Right lobe of liver (tissue), 6 donors: Measurements from ENCODE around the gene TNFAIP1. TPM values are rescaled to one million over a fixed set of nuclear protein-coding genes. Genes with fewer than 3 reads are reported as not detected.

Experiments
- ATAC-seq, 4 donors: fragments of 200-7000 bp; cut with Tn5 transposase; one replicate each; pipeline ENCODE4 v1.9.1; 2020; ENCODE audit warnings: mild to moderate bottlenecking in 4 of 4, moderate library complexity in 4 of 4
- DNase-seq, 3 donors: peaks; one replicate each; pipeline ENCODE4 v3.0.0-alpha.2; 2020
- H3K27ac ChIP-seq, 3 donors: fragments of 200-600 bp; one replicate each; pipeline ENCODE4 v1.8.0; 2022
- H3K27me3 ChIP-seq, 2 donors: fragments of 200-600 bp; one replicate each; pipeline ENCODE4 v1.8.0; 2022
- H3K36me3 ChIP-seq, 4 donors: fragments of 200-600 bp; sonication (generic) in 1 of 4; one replicate each; pipeline versions ENCODE4 v1.5.1 to v1.8.0; 2017 to 2022; ENCODE audit warnings: control low read depth in 1 of 4
- H3K4me1 ChIP-seq, 4 donors: fragments of 200-600 bp; sonication (generic) in 1 of 4; one replicate each; pipeline versions ENCODE4 v1.5.1 to v1.8.0; 2017 to 2022; ENCODE audit warnings: control low read depth in 1 of 4
- H3K4me3 ChIP-seq, 3 donors: fragments of 200-600 bp; one replicate each; pipeline ENCODE4 v1.8.0; 2022
- H3K9me3 ChIP-seq, 4 donors: fragments of 200-600 bp; sonication (generic) in 1 of 4; one replicate each; pipeline versions ENCODE4 v1.5.1 to v1.8.0; 2017 to 2022; ENCODE audit warnings: control low read depth in 1 of 4
- POLR2A ChIP-seq: fragments of 450-650 bp; IDR thresholded peaks from one replicate; pipeline ENCODE4 v1.6.1; 2017; ENCODE audit warnings: antibody characterized with exemption, mild to moderate bottlenecking
- WGBS: methylation state at CpG from one replicate; pipeline ENCODE4 v1.1.6; 2018; ENCODE audit warnings: low coverage, low lambda C conversion rate; ENCODE audit not compliant: insufficient coverage; ENCODE audit errors: missing lambda C conversion rate; 5-methylcytosine and 5-hydroxymethylcytosine counted together
- intact Hi-C, 2 donors: fragments of 100-400 bp; cut with DNase I; formaldehyde crosslinking; loops; one replicate each; pipeline versions ENCODE4 v1.11.2 to v1.14.1; 2022
- total RNA-seq, 6 experiments: library from RNA; depleted of rRNA in 2 of 6; stranded (reverse); fragments of >200 nt in 2 of 6; fragmentation: NEBNext Ultra II Directional in 3 of 6; extraction: Animal tissue kit (Norgen Biotek cat#: 25700) in 3 of 6; gene quantifications; one replicate each; pipeline versions ENCODE4 v1.1.0 to v1.2.4, GENCODE V29; 2016 to 2023
- TF ChIP-seq, protein P1 (sequence below), 4 donors: fragments of 200-600 bp in 3 of 4; fragments of 450-650 bp in 1 of 4; IDR thresholded peaks; one replicate each; pipeline versions ENCODE4 v1.5.1 to v1.8.0; 2016 to 2022; ENCODE audit warnings: antibody characterized with exemption in 4 of 4, mild to moderate bottlenecking in 2 of 4
- donor health status: DM: no; HTN: yes; CAD: no.
- donor health status: DM: no; HTN: no; CAD: no.
- donor health status: DM: no; HTN: no; CAD: no.
- donor health status: DM: no; HTN: yes; CAD: no.
- donor health status: DM: no; HTN: yes; CAD: no.

Gene TNFAIP1
- total RNA-seq, 6 experiments from 2014 or later, result 32.3 to 87.6 (median 38.2) TPM

DNA sequence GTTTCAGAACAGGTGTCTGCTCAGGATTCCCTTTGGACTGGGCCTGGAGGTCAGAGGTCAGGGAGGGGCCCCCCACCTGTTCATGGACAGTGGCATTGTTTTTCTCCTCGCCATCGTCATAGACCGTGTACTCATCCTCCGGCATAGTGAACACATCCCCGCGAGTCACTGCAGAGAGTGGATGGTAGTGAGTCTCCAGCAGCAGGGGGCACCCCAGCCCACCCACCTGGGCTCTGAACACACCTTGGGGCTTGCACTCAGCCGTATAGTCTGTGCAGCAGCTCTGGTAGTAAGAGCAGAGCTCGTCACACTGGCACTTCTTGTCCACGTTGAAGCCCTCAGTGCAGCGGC is 34.1 kb downstream of the TNFAIP1 start:
- Histone ChIP-seq H3K4me3 (peak overlapping the region; percentile 63 to 92 (median 88)), H3K36me3 (peaks cover 0 to 27% (median 10%) of the 10 kb centered on the region in 4 donors), H3K9me3 (no peaks in the 10 kb centered on the region), H3K27me3 (no peaks in the 10 kb centered on the region), H3K27ac (peak overlapping the region; percentile 70 to 92 (median 85)), H3K4me1 (peaks cover 0 to 22% (median 2%) of the 10 kb centered on the region in 4 donors)
- ATAC-seq (peak; percentile 0 to 4 (median 2)), DNase-seq (peak in 2 of 3 donors; percentile 54 to 66)
- intact Hi-C loops, result no loop called here
- no peak for TF ChIP-seq POLR2A
- TF ChIP-seq, protein P1, sequence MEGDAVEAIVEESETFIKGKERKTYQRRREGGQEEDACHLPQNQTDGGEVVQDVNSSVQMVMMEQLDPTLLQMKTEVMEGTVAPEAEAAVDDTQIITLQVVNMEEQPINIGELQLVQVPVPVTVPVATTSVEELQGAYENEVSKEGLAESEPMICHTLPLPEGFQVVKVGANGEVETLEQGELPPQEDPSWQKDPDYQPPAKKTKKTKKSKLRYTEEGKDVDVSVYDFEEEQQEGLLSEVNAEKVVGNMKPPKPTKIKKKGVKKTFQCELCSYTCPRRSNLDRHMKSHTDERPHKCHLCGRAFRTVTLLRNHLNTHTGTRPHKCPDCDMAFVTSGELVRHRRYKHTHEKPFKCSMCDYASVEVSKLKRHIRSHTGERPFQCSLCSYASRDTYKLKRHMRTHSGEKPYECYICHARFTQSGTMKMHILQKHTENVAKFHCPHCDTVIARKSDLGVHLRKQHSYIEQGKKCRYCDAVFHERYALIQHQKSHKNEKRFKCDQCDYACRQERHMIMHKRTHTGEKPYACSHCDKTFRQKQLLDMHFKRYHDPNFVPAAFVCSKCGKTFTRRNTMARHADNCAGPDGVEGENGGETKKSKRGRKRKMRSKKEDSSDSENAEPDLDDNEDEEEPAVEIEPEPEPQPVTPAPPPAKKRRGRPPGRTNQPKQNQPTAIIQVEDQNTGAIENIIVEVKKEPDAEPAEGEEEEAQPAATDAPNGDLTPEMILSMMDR (IDR thresholded peaks at IDR 0.05), result peak in 2 of 4 donors; percentile 2 to 19
- no CpG with 5 or more reads among the region's 10 CpGs for WGBS

DNA sequence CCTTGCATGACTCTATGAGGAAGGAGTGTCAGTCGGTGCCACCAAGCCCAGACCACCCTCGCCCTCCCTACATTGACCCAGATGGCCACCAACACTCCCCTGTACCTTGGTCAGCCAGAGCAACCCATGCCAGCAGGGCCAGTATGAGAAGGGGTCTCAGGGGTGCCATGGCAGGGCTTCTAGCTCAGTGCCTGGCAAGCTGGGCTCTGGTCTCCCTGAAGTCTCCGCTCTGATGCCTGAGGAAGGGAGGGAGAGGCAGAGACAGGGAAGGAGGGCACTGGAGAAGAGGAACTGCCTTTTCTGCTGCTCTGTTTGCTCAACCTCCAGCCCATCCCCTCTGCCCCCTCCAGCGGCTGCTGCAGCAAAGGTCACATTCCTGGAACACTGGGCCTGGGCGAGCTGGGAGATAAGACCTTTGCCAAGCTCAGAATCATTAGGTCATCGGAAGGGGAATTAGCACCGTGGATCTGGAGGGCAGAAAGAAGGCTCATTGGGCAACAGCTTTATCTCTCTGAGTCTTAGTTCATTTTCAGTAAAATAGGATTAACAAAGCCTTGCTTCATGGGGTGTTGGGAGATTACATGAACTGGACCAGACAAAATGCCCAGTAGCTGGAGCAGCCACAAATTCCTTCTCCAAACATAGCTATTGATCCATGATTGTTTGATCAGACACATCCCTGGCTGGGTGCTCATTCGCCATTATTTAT is 34.6 kb downstream of the TNFAIP1 start, which contains the start of gene VTN:
VTN (minus strand) TSS at position 273 of the 709 bp plus-strand sequence; CDS start at position 169, 104 bp downstream.
- TF ChIP-seq, protein P1 (IDR thresholded peaks at IDR 0.05), result peak in 1 of 4 donors; percentile 5
- TF ChIP-seq POLR2A, result peak; percentile 63
- Histone ChIP-seq H3K9me3 (no peaks in the 10 kb centered on the region), H3K27me3 (no peaks in the 10 kb centered on the region), H3K27ac (peak within 1 kb of the TSS; percentile 70 to 92 (median 85)), H3K4me3 (peak within 1 kb of the TSS; percentile 63 to 92 (median 88)), H3K4me1 (peaks cover 0 to 22% (median 2%) of the 10 kb centered on the region in 4 donors), H3K36me3 (peaks cover 0 to 27% (median 10%) of the 10 kb centered on the region in 4 donors)
- intact Hi-C loops, result no loop called here
- ATAC-seq, result peak; percentile 62 to 71 (median 65)
- DNase-seq, result peak; percentile 89 to 94 (median 93)
- 4% methylated on average over 5 of the region's 8 CpGs for WGBS

DNA sequence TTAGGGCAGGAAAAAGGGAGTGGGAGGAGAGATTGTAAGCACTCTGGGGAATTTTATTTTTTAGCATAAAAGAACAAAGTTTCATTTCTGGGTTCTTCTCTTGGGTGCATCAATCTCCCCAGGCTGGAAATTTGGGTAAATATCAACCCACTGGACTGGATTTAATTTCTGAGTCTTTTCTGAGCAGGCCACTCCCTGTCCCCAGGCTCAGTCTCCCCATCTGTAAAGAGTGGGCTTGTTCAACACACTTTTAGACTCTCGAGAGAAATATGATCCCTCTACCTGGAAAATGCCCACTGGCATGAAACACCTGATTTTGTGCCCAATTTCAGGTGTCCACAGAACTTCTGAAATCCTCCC is 35.2 kb downstream of the TNFAIP1 start:
- intact Hi-C loops, result no loop called here
- TF ChIP-seq, protein P1 (IDR thresholded peaks at IDR 0.05), result no peak
- no peak for TF ChIP-seq POLR2A
- WGBS, result 25% methylated on average over 1 of the region's 1 CpG

DNA sequence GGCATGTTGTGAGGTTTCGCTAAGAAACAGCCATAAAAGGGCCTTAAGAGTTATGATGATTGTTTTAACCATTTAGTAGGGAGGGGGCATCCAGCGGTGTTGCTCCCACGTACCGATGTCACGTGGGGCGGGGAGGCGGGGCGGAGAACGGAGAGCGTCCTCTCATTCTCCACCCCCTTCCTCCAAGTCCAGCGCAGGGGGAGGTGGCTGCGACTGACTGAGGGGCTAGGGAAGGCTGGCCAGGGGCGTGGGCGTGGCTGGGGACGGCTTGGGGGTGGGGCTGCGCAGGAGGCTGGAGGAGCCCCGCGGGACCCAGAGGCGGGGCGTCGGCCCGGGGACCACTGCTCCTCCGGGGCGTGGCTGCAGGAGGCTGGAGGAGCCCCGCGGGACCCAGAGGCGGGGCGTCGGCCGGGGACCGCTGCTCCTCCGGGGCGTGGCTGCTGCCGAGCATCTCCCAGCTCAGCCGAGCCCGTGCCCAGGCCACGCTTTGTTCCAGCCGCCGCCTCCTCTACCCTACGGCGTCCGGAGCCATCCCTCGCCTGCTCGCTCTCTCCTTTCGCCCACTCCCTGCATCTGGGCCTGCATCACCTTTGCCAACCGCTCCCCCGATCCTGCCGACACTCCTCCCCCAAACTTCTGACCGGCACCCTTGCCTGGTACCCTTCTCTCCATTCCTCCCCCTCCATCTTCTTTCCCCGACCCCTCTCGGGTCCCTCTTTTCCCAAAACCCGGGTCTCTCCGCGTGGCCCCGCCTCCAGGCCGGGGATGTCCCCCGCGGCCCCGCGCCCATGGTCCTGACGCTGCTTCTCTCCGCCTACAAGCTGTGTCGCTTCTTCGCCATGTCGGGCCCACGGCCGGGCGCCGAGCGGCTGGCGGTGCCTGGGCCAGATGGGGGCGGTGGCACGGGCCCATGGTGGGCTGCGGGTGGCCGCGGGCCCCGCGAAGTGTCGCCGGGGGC is 36.0 kb downstream of the TNFAIP1 start, which contains the start of gene SARM1:
SARM1 (plus strand) TSS at position 450 of the 958 bp plus-strand sequence; CDS start at position 789, 339 bp downstream.
- Histone ChIP-seq H3K27me3 (no peaks in the 10 kb centered on the region), H3K27ac (peak within 1 kb of the TSS; percentile 14 to 92 (median 85)), H3K36me3 (peaks cover 0 to 27% (median 10%) of the 10 kb centered on the region in 4 donors), H3K4me1 (peaks cover 0 to 17% (median 2%) of the 10 kb centered on the region in 4 donors), H3K9me3 (no peaks in the 10 kb centered on the region), H3K4me3 (peak within 1 kb of the TSS; percentile 11 to 92 (median 47))
- WGBS, result 9% methylated on average over 58 of the region's 80 CpGs
- TF ChIP-seq, protein P1 (IDR thresholded peaks at IDR 0.05), result no peak
- TF ChIP-seq POLR2A, result no peak
- ATAC-seq, result peak; percentile 64 to 86 (median 68)
- DNase-seq, result peak; percentile 94 to 95 (median 95)
- intact Hi-C loops, result no loop called here

More for the DNA sequence above, 35.2 kb downstream of the TNFAIP1 start:
- H3K4me1 ChIP-seq, result peaks cover 0 to 22% (median 2%) of the 10 kb centered on the region in 4 donors
- DNase-seq (no peak), ATAC-seq (peak in 1 of 4 donors; percentile 0)
- peaks cover 0 to 27% (median 10%) of the 10 kb centered on the region in 4 donors for H3K36me3 ChIP-seq
- H3K9me3 ChIP-seq, result no peaks in the 10 kb centered on the region
- no peaks in the 10 kb centered on the region for H3K27me3 ChIP-seq
- peak overlapping the region; percentile 14 to 92 (median 85) for H3K27ac ChIP-seq
- peak overlapping the region; percentile 11 to 92 (median 47) for H3K4me3 ChIP-seq
